Neural cell (in vitro differentiated cells): ENCODE measurements around the gene KRTAP10-5. TPM values are rescaled to one million over a fixed set of nuclear protein-coding genes. Genes with fewer than 3 reads are reported as not detected.

Experiments
- polyA plus RNA-seq: library from polyadenylated mRNA; depleted of rRNA; stranded (reverse); fragments of >200 nt; gene quantifications from 2 replicates; pipeline ENCODE4 v1.2.3, GENCODE V29; 2014

Gene KRTAP10-5
- polyA plus RNA-seq, 1 donor from 2014 or later = not detected

Other genes with a start within 250 kb of the KRTAP10-5 start
- gene CFAP410, start 241.2 kb downstream of the KRTAP10-5 start, polyA plus RNA-seq = 36.0 and 36.5 TPM in 2 replicates
- 0.14 and 0.16 TPM in 2 replicates for gene TRPM2, start 227.0 kb downstream of the KRTAP10-5 start, polyA plus RNA-seq
- 3.8 and 5.0 TPM in 2 replicates for gene LRRC3, start 125.1 kb downstream of the KRTAP10-5 start, polyA plus RNA-seq
- gene KRTAP10-1, start 40.4 kb downstream of the KRTAP10-5 start, polyA plus RNA-seq = not detected in 2 replicates
- not detected in 2 replicates for gene KRTAP10-2, start 29.1 kb downstream of the KRTAP10-5 start, polyA plus RNA-seq
- gene KRTAP10-3, start 21.8 kb downstream of the KRTAP10-5 start, polyA plus RNA-seq = not detected in 2 replicates
- gene KRTAP10-4, start 6.9 kb downstream of the KRTAP10-5 start, polyA plus RNA-seq = not detected in 2 replicates
- not detected in 2 replicates for gene KRTAP10-6, start 11.9 kb upstream of the KRTAP10-5 start, polyA plus RNA-seq
- gene KRTAP10-7, start 20.0 kb upstream of the KRTAP10-5 start, polyA plus RNA-seq = not detected in 2 replicates
- not detected in 2 replicates for gene KRTAP10-8, start 31.5 kb upstream of the KRTAP10-5 start, polyA plus RNA-seq
- gene KRTAP10-9, start 46.5 kb upstream of the KRTAP10-5 start, polyA plus RNA-seq = not detected in 2 replicates
- gene KRTAP10-10, start 56.8 kb upstream of the KRTAP10-5 start, polyA plus RNA-seq = not detected in 2 replicates
- gene KRTAP10-11, start 65.8 kb upstream of the KRTAP10-5 start, polyA plus RNA-seq = not detected in 2 replicates
- not detected in 2 replicates for gene KRTAP12-4, start 74.1 kb upstream of the KRTAP10-5 start, polyA plus RNA-seq
- gene KRTAP12-3, start 77.3 kb upstream of the KRTAP10-5 start, polyA plus RNA-seq = not detected in 2 replicates
- gene KRTAP12-2, start 86.3 kb upstream of the KRTAP10-5 start, polyA plus RNA-seq = not detected in 2 replicates
- gene KRTAP12-1, start 101.6 kb upstream of the KRTAP10-5 start, polyA plus RNA-seq = not detected in 2 replicates
- gene KRTAP10-12, start 116.6 kb upstream of the KRTAP10-5 start, polyA plus RNA-seq = not detected in 2 replicates
- 0.19 TPM in 1 of 2 replicates, not detected in the other for gene TSPEAR, start 131.0 kb upstream of the KRTAP10-5 start, polyA plus RNA-seq
- gene UBE2G2, start 221.2 kb upstream of the KRTAP10-5 start, polyA plus RNA-seq = 116 and 127 TPM in 2 replicates
- gene SUMO3, start 237.5 kb upstream of the KRTAP10-5 start, polyA plus RNA-seq = 113 TPM in 2 replicates